ENCODE results near the gene GHITM.

DNA sequence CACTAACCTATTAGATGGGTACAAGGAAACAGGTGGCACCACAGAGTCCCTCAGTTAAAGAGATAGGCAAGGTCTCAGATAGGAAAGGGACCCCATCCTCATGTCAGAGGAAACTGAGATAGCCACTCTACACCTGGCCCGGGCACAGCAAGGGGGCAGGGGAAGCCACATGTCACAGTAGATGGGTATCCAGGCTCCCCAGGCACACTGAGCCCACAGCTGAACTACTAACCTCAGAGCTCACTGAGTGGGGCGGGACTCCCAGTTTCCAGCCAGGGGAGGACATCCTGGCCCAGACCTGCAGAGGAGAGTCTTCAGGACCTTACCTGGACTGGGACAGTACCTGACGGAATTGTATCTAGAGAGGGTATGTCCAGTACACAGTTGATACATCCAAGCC is 51.3 kb downstream of the GHITM start:
- TF ChIP-seq POLR2A (IDR thresholded peaks at IDR 0.05; ENCODE audit: low read length), result no peak
- no peak for TF ChIP-seq GATA1 (IDR thresholded peaks at IDR 0.05; ENCODE audit: low read depth, low read length)

All from erythroblast (primary cell).